ENCODE measurements around the gene MAPK7. TPM values are rescaled to one million over a fixed set of nuclear protein-coding genes. Genes with fewer than 3 reads are reported as not detected.

Gene MAPK7
- total and polyA plus RNA-seq, 10 of the 15 experiments (the other 5 are each of a cell fraction or from before 2014, with no cell fraction given), result 0.37 to 13.5 (median 5.6) TPM

- TF ChIP-seq BHLHE40 (IDR thresholded peaks at IDR 0.05; ENCODE audit: borderline replicate concordance in 1 of 2, low read depth in 2 of 2, low read length in 1 of 2), result peak; percentile 91 to 98
- TF ChIP-seq NRF1 (conservative IDR thresholded peaks at IDR 0.05; ENCODE audit: low read depth, low read length), result peak; percentile 96
- peak; percentile 53; the same call in 1 of the 2 replicates for TF ChIP-seq ESRRA (IDR thresholded peaks at IDR 0.05; ENCODE audit: low read length)
- 0 out of 2 replicates have a peak, but pooled peaks have one; percentile 47 for TF ChIP-seq CREB1 (IDR thresholded peaks at IDR 0.05; ENCODE audit: low read depth)
- peak; percentile 93 for TF ChIP-seq MXI1 (IDR thresholded peaks at IDR 0.05; ENCODE audit: low read depth, low read length)
These were observed 489 bp upstream of the MAPK7 start (continued) for GRCh38 chr17:19377602-19378415.

- intact Hi-C loops (cut with micrococcal nuclease; ENCODE audit: unreplicated experiment) (loop anchor here (5.0 kb wide), 1 partner anchor 83 kb away; no protein-coding TSS in a partner anchor), in situ Hi-C loops (cut with MboI) (no loop called here)
- peaks cover 4% of the 10 kb centered on the region for H3K79me2 ChIP-seq (ENCODE audit: control insufficient read depth, insufficient read depth, low read length)
- H3K4me3 ChIP-seq, result peak overlapping the region; percentile 87; the same call in 1 of the 2 replicates
- no peak for ATAC-seq
- peak overlapping the region; percentile 78 for H3K4me2 ChIP-seq (ENCODE audit: control insufficient read depth, insufficient read depth)
- H3K9ac ChIP-seq (ENCODE audit: control insufficient read depth, insufficient read depth, low read length), result peak overlapping the region; percentile 64
- ChIA-PET CTCF (interaction anchor here (1.7 kb wide), 1 partner anchor 17 kb away, joined by 8 read pairs; the partner anchor contains the start of gene B9D1), POLR2A (interaction anchor here (1.5 kb wide), 1 partner anchor 17 kb away, joined by 3 read pairs; no protein-coding TSS in a partner anchor), SMC1A (ENCODE audit: uncharacterized antibody, unreplicated experiment) (interaction anchor here (1.0 kb wide), 1 partner anchor 18 kb away, joined by 3 read pairs; no protein-coding TSS in a partner anchor), RAD21 (ENCODE audit: unreplicated experiment) (no interaction called here)
- H2AFZ ChIP-seq (ENCODE audit: control insufficient read depth, low read depth, low read length), result no peak overlapping the region
- H4K20me1 ChIP-seq (ENCODE audit: control insufficient read depth, insufficient read depth), result no peaks in the 10 kb centered on the region
- TSS peak; percentile 59 for BruUV-seq (replicated peaks)
- no peak for FAIRE-seq
- H3K4me1 ChIP-seq (ENCODE audit: control insufficient read depth, insufficient read depth, low read length), result no peaks in the 10 kb centered on the region
- no peaks in the 10 kb centered on the region for H3K27me3 ChIP-seq (replicated peaks in 1 of 2; ENCODE audit: control insufficient read depth in 2 of 2, insufficient read depth in 2 of 2, low read length in 1 of 2)
- H3K36me3 ChIP-seq (ENCODE audit: control insufficient read depth in 2 of 2, insufficient read depth in 2 of 2, low read length in 1 of 2), result peaks cover 4 to 18% of the 10 kb centered on the region in 2 experiments
- no peak for DNase-seq (ENCODE audit: low read depth, low spot score)
- no peaks in the 10 kb centered on the region for H3K9me3 ChIP-seq (replicated peaks; ENCODE audit: control insufficient read depth, insufficient read depth, low read length)
- no peak overlapping the region for H3K27ac ChIP-seq (ENCODE audit: control insufficient read depth, insufficient read depth)
- WGBS (ENCODE audit: insufficient coverage, insufficient replicate concordance, low lambda C conversion rate, missing lambda C conversion rate), result 86% methylated on average over 13 of the region's 13 CpGs
- no peak for TF ChIP-seq ZNF592 (IDR thresholded peaks at IDR 0.05)
- no peak for TF ChIP-seq PML (IDR thresholded peaks at IDR 0.05; ENCODE audit: low read length)
- TF ChIP-seq, protein P1, sequence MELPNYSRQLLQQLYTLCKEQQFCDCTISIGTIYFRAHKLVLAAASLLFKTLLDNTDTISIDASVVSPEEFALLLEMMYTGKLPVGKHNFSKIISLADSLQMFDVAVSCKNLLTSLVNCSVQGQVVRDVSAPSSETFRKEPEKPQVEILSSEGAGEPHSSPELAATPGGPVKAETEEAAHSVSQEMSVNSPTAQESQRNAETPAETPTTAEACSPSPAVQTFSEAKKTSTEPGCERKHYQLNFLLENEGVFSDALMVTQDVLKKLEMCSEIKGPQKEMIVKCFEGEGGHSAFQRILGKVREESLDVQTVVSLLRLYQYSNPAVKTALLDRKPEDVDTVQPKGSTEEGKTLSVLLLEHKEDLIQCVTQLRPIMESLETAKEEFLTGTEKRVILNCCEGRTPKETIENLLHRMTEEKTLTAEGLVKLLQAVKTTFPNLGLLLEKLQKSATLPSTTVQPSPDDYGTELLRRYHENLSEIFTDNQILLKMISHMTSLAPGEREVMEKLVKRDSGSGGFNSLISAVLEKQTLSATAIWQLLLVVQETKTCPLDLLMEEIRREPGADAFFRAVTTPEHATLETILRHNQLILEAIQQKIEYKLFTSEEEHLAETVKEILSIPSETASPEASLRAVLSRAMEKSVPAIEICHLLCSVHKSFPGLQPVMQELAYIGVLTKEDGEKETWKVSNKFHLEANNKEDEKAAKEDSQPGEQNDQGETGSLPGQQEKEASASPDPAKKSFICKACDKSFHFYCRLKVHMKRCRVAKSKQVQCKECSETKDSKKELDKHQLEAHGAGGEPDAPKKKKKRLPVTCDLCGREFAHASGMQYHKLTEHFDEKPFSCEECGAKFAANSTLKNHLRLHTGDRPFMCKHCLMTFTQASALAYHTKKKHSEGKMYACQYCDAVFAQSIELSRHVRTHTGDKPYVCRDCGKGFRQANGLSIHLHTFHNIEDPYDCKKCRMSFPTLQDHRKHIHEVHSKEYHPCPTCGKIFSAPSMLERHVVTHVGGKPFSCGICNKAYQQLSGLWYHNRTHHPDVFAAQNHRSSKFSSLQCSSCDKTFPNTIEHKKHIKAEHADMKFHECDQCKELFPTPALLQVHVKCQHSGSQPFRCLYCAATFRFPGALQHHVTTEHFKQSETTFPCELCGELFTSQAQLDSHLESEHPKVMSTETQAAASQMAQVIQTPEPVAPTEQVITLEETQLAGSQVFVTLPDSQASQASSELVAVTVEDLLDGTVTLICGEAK (IDR thresholded peaks at IDR 0.05; ENCODE audit: borderline replicate concordance), result no peak
- TF ChIP-seq CHD4 (IDR thresholded peaks at IDR 0.05), result no peak
- no peak for TF ChIP-seq POLR2AphosphoS5 (IDR thresholded peaks at IDR 0.05; ENCODE audit: low read length)
- no peak for TF ChIP-seq MTA3 (IDR thresholded peaks at IDR 0.05; ENCODE audit: borderline replicate concordance, low read length)
- no peak for TF ChIP-seq HDGF (IDR thresholded peaks at IDR 0.05)
These were observed 1.2 kb downstream of the MAPK7 start for GRCh38 chr17:19379361-19380065.
